H9 (cell line): ENCODE data around the gene PTAR1. TPM values are rescaled to one million over a fixed set of nuclear protein-coding genes. Genes with fewer than 3 reads are reported as not detected.

Source experiments
- DNase-seq: peaks from one replicate; pipeline ENCODE4 v3.0.0-alpha.2; 2017
- H2AFZ ChIP-seq: one replicate; pipeline ENCODE4 v1.6.1; 2013; ENCODE audit warnings: mild to moderate bottlenecking, low read length, control low read depth, moderate library complexity
- H2AK5ac ChIP-seq: 2 replicates; pipeline ENCODE4 v1.6.1; 2013; ENCODE audit warnings: low read length, control low read depth, mixed read lengths; ENCODE audit not compliant: insufficient read length
- H2BK120ac ChIP-seq: one replicate; pipeline ENCODE4 v1.6.1; 2013; ENCODE audit warnings: low read depth, mild to moderate bottlenecking, low read length, control low read depth, inconsistent platforms; ENCODE audit not compliant: poor library complexity, severe bottlenecking
- H2BK12ac ChIP-seq: 2 replicates; pipeline ENCODE4 v1.6.1; 2013; ENCODE audit warnings: low read length, control low read depth, mixed read lengths, low read depth; ENCODE audit not compliant: insufficient read length
- H2BK15ac ChIP-seq: 2 replicates; pipeline ENCODE4 v1.6.1; 2013; ENCODE audit warnings: low read depth, low read length, control low read depth
- H2BK20ac ChIP-seq: one replicate; pipeline ENCODE4 v1.6.1; 2013; ENCODE audit warnings: low read depth, mild to moderate bottlenecking, low read length, control low read depth, inconsistent platforms; ENCODE audit not compliant: poor library complexity, severe bottlenecking
- H2BK5ac ChIP-seq: 2 replicates; pipeline ENCODE4 v1.6.1; 2013; ENCODE audit warnings: low read length, control low read depth, mixed read lengths; ENCODE audit not compliant: insufficient read length
- H3K14ac ChIP-seq: 2 replicates; pipeline ENCODE4 v1.6.1; 2013; ENCODE audit warnings: low read length, control low read depth; ENCODE audit not compliant: insufficient read depth
- H3K18ac ChIP-seq: 2 replicates; pipeline ENCODE4 v1.6.1; 2013; ENCODE audit warnings: low read depth, mild to moderate bottlenecking, mixed read lengths, low read length, control low read depth; ENCODE audit not compliant: insufficient read length
- H3K23ac ChIP-seq: 2 replicates; pipeline ENCODE4 v1.6.1; 2013; ENCODE audit warnings: low read length, control low read depth, mixed read lengths, low read depth; ENCODE audit not compliant: insufficient read length
- H3K23me2 ChIP-seq: 2 replicates; pipeline ENCODE4 v1.6.1; 2013; ENCODE audit warnings: low read depth, mild to moderate bottlenecking, mixed read lengths, low read length, control low read depth; ENCODE audit not compliant: insufficient read length, poor library complexity, severe bottlenecking
- H3K27ac ChIP-seq: 2 replicates; pipeline ENCODE4 v1.5.1; 2013; ENCODE audit warnings: low read length, control low read depth, mixed read lengths, low read depth; ENCODE audit not compliant: insufficient read length
- H3K27me3 ChIP-seq: 2 replicates; pipeline ENCODE4 v1.6.1; 2013; ENCODE audit warnings: low read length, control low read depth, inconsistent platforms; ENCODE audit not compliant: insufficient read depth
- H3K4ac ChIP-seq: 2 replicates; pipeline ENCODE4 v1.6.1; 2013; ENCODE audit warnings: low read depth, mild to moderate bottlenecking, control low read depth, inconsistent platforms, low read length, moderate library complexity
- H3K4me1 ChIP-seq: 2 replicates; pipeline ENCODE4 v1.6.1; 2013; ENCODE audit warnings: low read length, control low read depth, inconsistent platforms; ENCODE audit not compliant: insufficient read depth
- H3K4me2 ChIP-seq: 2 replicates; pipeline ENCODE4 v1.6.1; 2013; ENCODE audit warnings: low read length, control low read depth, mixed read lengths; ENCODE audit not compliant: insufficient read length, insufficient read depth
- H3K56ac ChIP-seq: 2 replicates; pipeline ENCODE4 v1.6.1; 2013; ENCODE audit warnings: low read depth, mild to moderate bottlenecking, mixed read lengths, low read length, control low read depth; ENCODE audit not compliant: insufficient read length
- H3K79me1 ChIP-seq: 2 replicates; pipeline ENCODE4 v1.6.1; 2013; ENCODE audit warnings: low read depth, mild to moderate bottlenecking, moderate library complexity, low read length, control low read depth, inconsistent platforms; ENCODE audit not compliant: insufficient read depth, poor library complexity, severe bottlenecking
- H3K79me2 ChIP-seq: 2 replicates; pipeline ENCODE4 v1.6.1; 2013; ENCODE audit warnings: low read length, control low read depth, inconsistent platforms; ENCODE audit not compliant: insufficient read depth
- H3K9ac ChIP-seq: 2 replicates; pipeline ENCODE4 v1.6.1; 2013; ENCODE audit warnings: low read length, control low read depth, mixed read lengths; ENCODE audit not compliant: insufficient read length; ENCODE audit errors: extremely low read depth
- H3K9me3 ChIP-seq: one replicate; pipeline ENCODE4 v1.6.1; 2013; ENCODE audit warnings: low read depth, low read length, inconsistent platforms; ENCODE audit not compliant: control insufficient read depth
- H3T11ph ChIP-seq: one replicate; pipeline ENCODE4 v1.6.1; 2013; ENCODE audit warnings: mild to moderate bottlenecking, low read length, control low read depth, inconsistent platforms
- H4K20me1 ChIP-seq: one replicate; pipeline ENCODE4 v1.6.1; 2013; ENCODE audit not compliant: control insufficient read depth, insufficient read length, insufficient read depth
- H4K5ac ChIP-seq: 2 replicates; pipeline ENCODE4 v1.6.1; 2013; ENCODE audit warnings: low read depth, mild to moderate bottlenecking, mixed read lengths, low read length, control low read depth; ENCODE audit not compliant: insufficient read length
- H4K8ac ChIP-seq: replicated peaks from 2 replicates; pipeline ENCODE4 v1.6.1; 2013; ENCODE audit warnings: low read length, control low read depth, mixed read lengths, low read depth; ENCODE audit not compliant: insufficient read length
- H4K91ac ChIP-seq: 2 replicates; pipeline ENCODE4 v1.6.1; 2013; ENCODE audit warnings: low read depth, mild to moderate bottlenecking, moderate library complexity, mixed read lengths, low read length, control low read depth; ENCODE audit not compliant: insufficient read length
- H3K27ac Mint-ChIP-seq, 3 experiments: 2 replicates in 2 of 3; 3 replicates in 1 of 3; pipeline ENCODE4 v1.8.0; 2020 to 2021; ENCODE audit warnings: mixed read lengths in 3 of 3, mild to moderate bottlenecking in 1 of 3, moderate library complexity in 1 of 3
- H3K27me3 Mint-ChIP-seq: 2 replicates; pipeline ENCODE4 v1.8.0; 2021; ENCODE audit warnings: low read depth, mild to moderate bottlenecking, moderate library complexity, mixed read lengths
- H3K36me3 Mint-ChIP-seq, 3 experiments: 2 replicates in 2 of 3; 3 replicates in 1 of 3; pipeline ENCODE4 v1.8.0; 2020 to 2021; ENCODE audit warnings: low read depth in 3 of 3, mixed read lengths in 3 of 3; ENCODE audit not compliant: insufficient read depth in 1 of 3
- H3K4me1 Mint-ChIP-seq, 2 experiments: 2 replicates each; pipeline ENCODE4 v1.8.0; 2020; ENCODE audit warnings: mixed read lengths in 2 of 2
- H3K4me3 Mint-ChIP-seq, 2 experiments: 2 replicates in 1 of 2; 3 replicates in 1 of 2; pipeline ENCODE4 v1.8.0; 2020 to 2021; ENCODE audit warnings: mild to moderate bottlenecking in 2 of 2, mixed read lengths in 2 of 2, moderate library complexity in 1 of 2
- H3K9me3 Mint-ChIP-seq, 2 experiments: 2 replicates in 1 of 2; 3 replicates in 1 of 2; pipeline ENCODE4 v1.8.0; 2020; ENCODE audit warnings: mild to moderate bottlenecking in 2 of 2, mixed read lengths in 2 of 2, moderate library complexity in 1 of 2
- WGBS: extraction: QIAGEN DNeasy Blood & Tissue Kit; methylation state at CpG from one replicate; pipeline ENCODE4 v1.1.7; 2013; ENCODE audit warnings: missing lambda C conversion rate, low lambda C conversion rate, mixed read lengths; ENCODE audit not compliant: insufficient read length; ENCODE audit errors: extremely low coverage; 5-methylcytosine and 5-hydroxymethylcytosine counted together
- total RNA-seq: library from RNA; stranded (reverse); gene quantifications from 2 replicates; pipeline ENCODE4 v1.2.1, GENCODE V29; 2021
- TF ChIP-seq, protein P1 (sequence below): fragments of 200-600 bp; sonication (generic); conservative IDR thresholded peaks from 3 replicates; pipeline ENCODE4 v1.8.0; 2021; ENCODE audit warnings: antibody characterized with exemption, mild to moderate bottlenecking

The PTAR1 gene
- total RNA-seq, 1 experiment from 2014 or later = 117 TPM

DNA sequence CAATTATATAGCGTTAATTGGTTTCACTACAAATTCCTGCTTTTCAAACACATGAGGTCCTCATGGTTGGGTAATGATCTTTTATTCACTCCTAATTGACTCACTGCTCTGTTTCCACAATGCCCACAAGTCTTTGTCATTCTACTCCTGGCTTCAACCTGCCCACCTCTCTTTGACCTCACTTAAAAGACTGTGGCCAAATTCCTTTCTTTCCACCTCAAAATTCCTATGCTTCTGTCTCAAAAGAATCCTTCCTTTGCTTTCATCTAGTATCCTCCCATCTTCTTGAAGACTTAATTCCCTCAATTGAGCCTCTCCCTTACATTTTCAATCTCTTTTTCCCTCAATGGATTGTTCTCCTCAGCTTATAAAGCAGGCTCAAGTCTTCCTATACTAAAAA is 92.5 kb downstream of the PTAR1 start:
- H3K4me2 ChIP-seq = no peak overlapping the region
- H3K4ac ChIP-seq = no peak overlapping the region
- no peak overlapping the region for H3K27ac ChIP-seq
- H2BK5ac ChIP-seq = no peak overlapping the region
- no peak overlapping the region for H2BK20ac ChIP-seq
- no peak overlapping the region for H2AFZ ChIP-seq
- H3K79me1 ChIP-seq = no peaks in the 10 kb centered on the region
- Mint-ChIP-seq H3K27ac (no peak overlapping the region), H3K9me3 (no peaks in the 10 kb centered on the region), H3K27me3 (no peaks in the 10 kb centered on the region; the same call in 1 of the 2 replicates), H3K4me1 (peaks cover 10 to 13% of the 10 kb centered on the region in 2 experiments), H3K36me3 (no peaks in the 10 kb centered on the region; a peak in 1 of 7 replicates), H3K4me3 (no peak overlapping the region)
- peaks cover 2% of the 10 kb centered on the region for H3K4me1 ChIP-seq
- H3K23me2 ChIP-seq = no peaks in the 10 kb centered on the region
- DNase-seq = no peak
- no peak overlapping the region for H2AK5ac ChIP-seq
- H3K18ac ChIP-seq = no peak overlapping the region
- no peak overlapping the region for H2BK12ac ChIP-seq
- H2BK120ac ChIP-seq = no peak overlapping the region
- H4K91ac ChIP-seq = no peak overlapping the region
- H4K8ac ChIP-seq = no peak overlapping the region
- H3K79me2 ChIP-seq = no peaks in the 10 kb centered on the region
- H3K14ac ChIP-seq = no peak overlapping the region
- H3K23ac ChIP-seq = no peak overlapping the region
- H4K20me1 ChIP-seq = no peaks in the 10 kb centered on the region
- H2BK15ac ChIP-seq = no peak overlapping the region
- TF ChIP-seq, protein P1, sequence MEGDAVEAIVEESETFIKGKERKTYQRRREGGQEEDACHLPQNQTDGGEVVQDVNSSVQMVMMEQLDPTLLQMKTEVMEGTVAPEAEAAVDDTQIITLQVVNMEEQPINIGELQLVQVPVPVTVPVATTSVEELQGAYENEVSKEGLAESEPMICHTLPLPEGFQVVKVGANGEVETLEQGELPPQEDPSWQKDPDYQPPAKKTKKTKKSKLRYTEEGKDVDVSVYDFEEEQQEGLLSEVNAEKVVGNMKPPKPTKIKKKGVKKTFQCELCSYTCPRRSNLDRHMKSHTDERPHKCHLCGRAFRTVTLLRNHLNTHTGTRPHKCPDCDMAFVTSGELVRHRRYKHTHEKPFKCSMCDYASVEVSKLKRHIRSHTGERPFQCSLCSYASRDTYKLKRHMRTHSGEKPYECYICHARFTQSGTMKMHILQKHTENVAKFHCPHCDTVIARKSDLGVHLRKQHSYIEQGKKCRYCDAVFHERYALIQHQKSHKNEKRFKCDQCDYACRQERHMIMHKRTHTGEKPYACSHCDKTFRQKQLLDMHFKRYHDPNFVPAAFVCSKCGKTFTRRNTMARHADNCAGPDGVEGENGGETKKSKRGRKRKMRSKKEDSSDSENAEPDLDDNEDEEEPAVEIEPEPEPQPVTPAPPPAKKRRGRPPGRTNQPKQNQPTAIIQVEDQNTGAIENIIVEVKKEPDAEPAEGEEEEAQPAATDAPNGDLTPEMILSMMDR = no peak
- H3K56ac ChIP-seq = no peak overlapping the region
- WGBS = no CpG with 5 or more reads among the region's 1 CpG
- H4K5ac ChIP-seq = no peak overlapping the region
- H3K27me3 ChIP-seq = peaks cover 12% of the 10 kb centered on the region; the same call in 1 of the 2 replicates
- H3K9me3 ChIP-seq = no peaks in the 10 kb centered on the region
- H3K9ac ChIP-seq = no peak overlapping the region
- H3T11ph ChIP-seq = no peak overlapping the region
